Skeletal muscle tissue (tissue), 4 donors: ENCODE data around the gene OR51M1. TPM values are rescaled to one million over a fixed set of nuclear protein-coding genes. Genes with fewer than 3 reads are reported as not detected.
"Not testable (repeated sequence)": the region's sequence is repeated elsewhere in the genome, so short reads cannot be mapped to it uniquely, and the experiment has no call there.

ENCODE experiments used
- H3K27ac ChIP-seq: one replicate; pipeline ENCODE4 v1.7.0; 2013; ENCODE audit warnings: mild to moderate bottlenecking, low read depth, low read length, inconsistent platforms
- H3K27me3 ChIP-seq, 3 donors: one replicate each; pipeline ENCODE4 v1.7.0; 2013; ENCODE audit warnings: low read length in 3 of 3; ENCODE audit not compliant: control insufficient read depth in 3 of 3, insufficient read depth in 3 of 3
- H3K36me3 ChIP-seq, 3 donors: one replicate each; pipeline ENCODE4 v1.7.0; 2013; ENCODE audit warnings: low read length in 3 of 3; ENCODE audit not compliant: control insufficient read depth in 3 of 3, insufficient read depth in 3 of 3
- H3K4me1 ChIP-seq, 3 donors: one replicate each; pipeline ENCODE4 v1.7.0; 2013; ENCODE audit warnings: low read length in 3 of 3, mild to moderate bottlenecking in 3 of 3; ENCODE audit not compliant: control insufficient read depth in 3 of 3, insufficient read depth in 3 of 3
- H3K4me3 ChIP-seq, 3 donors: one replicate each; pipeline ENCODE4 v1.7.0; 2013; ENCODE audit warnings: low read length in 3 of 3
- H3K9ac ChIP-seq, 3 donors: one replicate each; pipeline ENCODE4 v1.7.0; 2013; ENCODE audit warnings: low read length in 3 of 3, mild to moderate bottlenecking in 3 of 3, moderate library complexity in 2 of 3, low read depth in 1 of 3
- H3K9me3 ChIP-seq, 3 donors: one replicate each; pipeline ENCODE4 v1.7.0; 2013; ENCODE audit warnings: low read length in 3 of 3; ENCODE audit not compliant: control insufficient read depth in 3 of 3
- total RNA-seq: library from RNA; depleted of rRNA; stranded (reverse); fragments of >200 nt; gene quantifications from one replicate; pipeline ENCODE4 v1.2.3, GENCODE V29; 2014
- donor health status: Osteomylitis.

Gene OR51M1, protein sequence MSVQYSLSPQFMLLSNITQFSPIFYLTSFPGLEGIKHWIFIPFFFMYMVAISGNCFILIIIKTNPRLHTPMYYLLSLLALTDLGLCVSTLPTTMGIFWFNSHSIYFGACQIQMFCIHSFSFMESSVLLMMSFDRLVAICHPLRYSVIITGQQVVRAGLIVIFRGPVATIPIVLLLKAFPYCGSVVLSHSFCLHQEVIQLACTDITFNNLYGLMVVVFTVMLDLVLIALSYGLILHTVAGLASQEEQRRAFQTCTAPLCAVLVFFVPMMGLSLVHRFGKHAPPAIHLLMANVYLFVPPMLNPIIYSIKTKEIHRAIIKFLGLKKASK
- total RNA-seq = not detected

GRCh38 chr11:5383576-5383975 lies at the start of gene OR51M1:
OR51M1 (plus strand) TSS chr11:5383812; CDS start chr11:5389399, 5,587 bp downstream.
- H3K27ac ChIP-seq = no peak within 1 kb of the TSS
- H3K36me3 ChIP-seq = no peaks in the 10 kb centered on the region
- no peak within 1 kb of the TSS for H3K4me3 ChIP-seq
- no peaks in the 10 kb centered on the region for H3K27me3 ChIP-seq
- H3K9ac ChIP-seq = no peak within 1 kb of the TSS
- H3K4me1 ChIP-seq = no peaks in the 10 kb centered on the region
- no peaks in the 10 kb centered on the region for H3K9me3 ChIP-seq

- no peaks in the 10 kb centered on the region for H3K4me1 ChIP-seq
- no peak overlapping the region for H3K27ac ChIP-seq
- no peaks in the 10 kb centered on the region for H3K9me3 ChIP-seq
- H3K4me3 ChIP-seq = no peak overlapping the region
- H3K36me3 ChIP-seq = no peaks in the 10 kb centered on the region
- no peaks in the 10 kb centered on the region for H3K27me3 ChIP-seq
- no peak overlapping the region for H3K9ac ChIP-seq
Observed at GRCh38 chr11:5335170-5335569, 48.4 kb upstream of the OR51M1 start.

- Histone ChIP-seq H3K9ac (no peak overlapping the region), H3K27ac (no peak overlapping the region), H3K4me1 (no peaks in the 10 kb centered on the region), H3K9me3 (no peaks in the 10 kb centered on the region), H3K27me3 (no peaks in the 10 kb centered on the region), H3K4me3 (no peak overlapping the region), H3K36me3 (no peaks in the 10 kb centered on the region)
Observed at GRCh38 chr11:5336331-5336730, 47.3 kb upstream of the OR51M1 start.

GRCh38 chr11:5337253-5337652 lies 46.4 kb upstream of the OR51M1 start:
- H3K4me1 ChIP-seq, H3K27me3 ChIP-seq, H3K4me3 ChIP-seq, H3K9me3 ChIP-seq, H3K36me3 ChIP-seq, H3K9ac ChIP-seq, H3K27ac ChIP-seq: not testable (repeated sequence)

DNA sequence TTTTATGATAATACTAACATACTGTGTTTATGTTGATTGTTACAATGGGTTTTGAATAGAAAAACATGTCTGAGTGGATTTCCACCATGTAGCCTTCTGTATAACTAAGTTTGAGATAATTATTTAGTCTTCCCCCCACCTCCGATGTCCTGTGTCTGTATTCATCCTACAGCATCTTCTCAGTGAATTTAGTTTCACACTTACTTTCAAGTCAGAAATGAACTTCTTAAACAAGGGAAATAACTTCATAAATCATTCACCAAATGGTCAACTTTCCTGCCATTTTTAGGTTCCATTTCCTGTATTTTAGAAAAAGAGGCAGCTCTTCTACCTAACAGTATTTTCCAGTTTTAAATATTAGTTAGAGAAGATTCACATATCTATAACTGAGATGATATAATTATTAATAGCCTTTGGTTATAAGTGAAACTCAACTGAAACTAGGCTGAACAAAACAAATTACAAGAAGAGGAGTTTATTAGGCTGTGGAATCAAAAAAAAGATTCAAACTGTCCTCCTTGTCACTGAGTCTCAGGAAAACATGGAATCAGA lies 43.8 kb upstream of the OR51M1 start:
- H3K9ac ChIP-seq = no peak overlapping the region
- no peaks in the 10 kb centered on the region for H3K4me1 ChIP-seq
- no peaks in the 10 kb centered on the region for H3K9me3 ChIP-seq
- no peak overlapping the region for H3K4me3 ChIP-seq
- no peaks in the 10 kb centered on the region for H3K36me3 ChIP-seq
- no peaks in the 10 kb centered on the region for H3K27me3 ChIP-seq
- no peak overlapping the region for H3K27ac ChIP-seq

GRCh38 chr11:5343474-5344335 lies 39.9 kb upstream of the OR51M1 start, which contains the start of gene OR51B5:
OR51B5 (minus strand) TSS chr11:5343524; CDS start chr11:5343524, 0 bp downstream.
- no peaks in the 10 kb centered on the region for H3K27me3 ChIP-seq
- no peaks in the 10 kb centered on the region for H3K36me3 ChIP-seq
- no peaks in the 10 kb centered on the region for H3K9me3 ChIP-seq
- H3K27ac ChIP-seq = no peak within 1 kb of the TSS
- H3K4me3 ChIP-seq = no peak within 1 kb of the TSS
- no peak within 1 kb of the TSS for H3K9ac ChIP-seq
- no peaks in the 10 kb centered on the region for H3K4me1 ChIP-seq

DNA sequence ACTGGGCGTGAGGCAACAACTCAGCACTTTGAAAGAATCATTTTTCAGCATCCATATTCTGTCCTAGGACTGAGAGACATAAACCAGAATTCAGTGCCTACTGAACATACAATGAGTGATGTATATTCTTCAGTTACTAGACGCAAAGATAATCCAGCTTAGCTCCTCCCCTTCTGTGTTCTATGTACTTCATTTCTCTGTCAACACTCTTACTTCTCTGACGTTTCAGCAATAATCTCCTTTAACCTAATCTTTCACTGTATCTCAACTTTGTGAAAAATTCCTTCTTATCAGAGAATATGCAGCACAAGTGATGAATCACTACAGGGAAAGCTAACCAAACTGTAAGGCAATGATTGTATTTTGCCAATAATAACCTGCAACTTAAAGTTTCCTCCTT lies 37.8 kb upstream of the OR51M1 start:
- no peak overlapping the region for H3K27ac ChIP-seq

GRCh38 chr11:5348551-5349194 lies 34.9 kb upstream of the OR51M1 start:
- no peaks in the 10 kb centered on the region for H3K9me3 ChIP-seq
- H3K27ac ChIP-seq = no peak overlapping the region
- no peak overlapping the region for H3K9ac ChIP-seq

More for the DNA sequence above, 37.8 kb upstream of the OR51M1 start:
- Histone ChIP-seq H3K4me3 (no peak overlapping the region), H3K9ac (no peak overlapping the region), H3K27me3 (no peaks in the 10 kb centered on the region), H3K9me3 (no peaks in the 10 kb centered on the region), H3K36me3 (no peaks in the 10 kb centered on the region), H3K4me1 (no peaks in the 10 kb centered on the region)

GRCh38 chr11:5349550-5349949 lies 34.1 kb upstream of the OR51M1 start:
- Histone ChIP-seq H3K9ac (no peak overlapping the region), H3K9me3 (no peaks in the 10 kb centered on the region), H3K4me1 (no peaks in the 10 kb centered on the region), H3K36me3 (no peaks in the 10 kb centered on the region), H3K27me3 (no peaks in the 10 kb centered on the region), H3K27ac (no peak overlapping the region), H3K4me3 (no peak overlapping the region)

More at GRCh38 chr11:5348551-5349194, 34.9 kb upstream of the OR51M1 start:
- Histone ChIP-seq H3K4me3 (no peak overlapping the region), H3K4me1 (no peaks in the 10 kb centered on the region), H3K27me3 (no peaks in the 10 kb centered on the region), H3K36me3 (no peaks in the 10 kb centered on the region)
